H1 (cell line): ENCODE data around the gene EMID1. TPM values are rescaled to one million over a fixed set of nuclear protein-coding genes. Genes with fewer than 3 reads are reported as not detected.
A peak's percentile ranks its signal among the peaks of the same experiment; 100 is the strongest.

ENCODE experiments used
- CTCF ChIA-PET: fragments of 300-600 bp; sonication (Branson Sonifier 250); formaldehyde crosslinking; loops from one replicate; lab custom pipeline; 2021; ENCODE audit not compliant: partially characterized antibody; lab: Charles Lee
- POLR2A ChIA-PET: fragments of 300-600 bp; sonication (Branson Sonifier 250); formaldehyde crosslinking; loops from one replicate; lab custom pipeline; 2021; ENCODE audit warnings: inconsistent platforms; ENCODE audit not compliant: partially characterized antibody; lab: Charles Lee
- DNase-seq, 2 experiments: peaks; one replicate each; pipeline versions ENCODE4 v3.0.0 to v3.0.0-alpha.2; 2010 to 2022; ENCODE audit warnings: low spot score in 2 of 2, low read depth in 1 of 2, mixed read lengths in 1 of 2
- FAIRE-seq: peaks from 2 replicates; lab custom pipeline; 2011; peaks lifted over from hg19 to GRCh38; lab: Jason Lieb, UNC
- H2AFZ ChIP-seq: 2 replicates; pipeline ENCODE4 v1.8.1; 2012; ENCODE audit warnings: low read length, inconsistent platforms
- H2AK5ac ChIP-seq: 2 replicates; pipeline ENCODE4 v1.6.1; 2013; ENCODE audit warnings: low read depth, low read length
- H2BK120ac ChIP-seq: replicated peaks from 2 replicates; pipeline ENCODE3; 2013; ENCODE audit warnings: low read depth, low read length, inconsistent platforms
- H2BK12ac ChIP-seq: 2 replicates; pipeline ENCODE4 v1.6.1; 2013; ENCODE audit warnings: low read depth, low read length
- H2BK15ac ChIP-seq: 2 replicates; pipeline ENCODE4 v1.6.1; 2013; ENCODE audit warnings: low read length
- H2BK20ac ChIP-seq: 2 replicates; pipeline ENCODE4 v1.6.1; 2013; ENCODE audit warnings: low read length
- H2BK5ac ChIP-seq: 2 replicates; pipeline ENCODE4 v1.6.1; 2013; ENCODE audit warnings: low read depth, low read length
- H3K14ac ChIP-seq: 2 replicates; pipeline ENCODE4 v1.6.1; 2013; ENCODE audit warnings: inconsistent platforms; ENCODE audit not compliant: insufficient read length
- H3K18ac ChIP-seq: 2 replicates; pipeline ENCODE4 v1.6.1; 2013; ENCODE audit warnings: low read length; ENCODE audit errors: extremely low read depth
- H3K23ac ChIP-seq: 2 replicates; pipeline ENCODE4 v1.6.1; 2013; ENCODE audit warnings: inconsistent platforms; ENCODE audit not compliant: insufficient read length
- H3K23me2 ChIP-seq: 2 replicates; pipeline ENCODE4 v1.6.1; 2013; ENCODE audit warnings: low read depth, low read length
- H3K27ac ChIP-seq: 2 replicates; pipeline ENCODE4 v1.6.1; 2011; ENCODE audit warnings: low read depth, low read length, inconsistent platforms
- H3K27me3 ChIP-seq, 4 experiments: replicated peaks in 1 of 4; 1 replicate in 1 of 4; 2 replicates in 3 of 4; pipeline versions ENCODE4 v1.6.1 to v1.8.1; 2011 to 2013; ENCODE audit warnings: low read length in 3 of 4, mild to moderate bottlenecking in 3 of 4, inconsistent platforms in 2 of 4, mixed read lengths in 2 of 4, moderate library complexity in 1 of 4; ENCODE audit not compliant: control insufficient read depth in 3 of 4, insufficient read depth in 3 of 4; ENCODE audit errors: extremely low read depth in 1 of 4
- H3K36me3 ChIP-seq, 4 experiments: 2 replicates each; pipeline versions ENCODE4 v1.6.1 to v1.8.1; 2011 to 2013; ENCODE audit warnings: mild to moderate bottlenecking in 4 of 4, low read length in 3 of 4, moderate library complexity in 2 of 4, control low read depth in 1 of 4, inconsistent platforms in 1 of 4; ENCODE audit not compliant: insufficient read depth in 4 of 4, control insufficient read depth in 2 of 4
- H3K4ac ChIP-seq: replicated peaks from 2 replicates; pipeline ENCODE3; 2013; ENCODE audit warnings: low read length, low read depth, mixed read lengths, inconsistent platforms; ENCODE audit not compliant: insufficient read length
- H3K4me1 ChIP-seq, 4 experiments: replicated peaks in 1 of 4; 1 replicate in 1 of 4; 2 replicates in 3 of 4; pipeline versions ENCODE4 v1.6.1 to v1.8.1; 2011 to 2013; ENCODE audit warnings: low read length in 3 of 4, inconsistent platforms in 2 of 4, mixed read lengths in 1 of 4; ENCODE audit not compliant: insufficient read depth in 4 of 4, control insufficient read depth in 3 of 4
- H3K4me2 ChIP-seq, 2 experiments: 2 replicates each; pipeline versions ENCODE4 v1.6.1 to v1.8.1; 2011 to 2013; ENCODE audit warnings: low read depth in 2 of 2, low read length in 2 of 2, control low read depth in 1 of 2, inconsistent platforms in 1 of 2, mild to moderate bottlenecking in 1 of 2; ENCODE audit not compliant: insufficient read depth in 1 of 2
- H3K4me3 ChIP-seq, 4 experiments: fragments of 200-600, 300-600 bp in 1 of 4; sonication (generic), shearing (Covaris generic), sonication (Bioruptor Twin) in 1 of 4; 2 replicates each; pipeline versions ENCODE4 v1.5.1 to v1.8.1; 2011 to 2016; ENCODE audit warnings: low read length in 4 of 4, low read depth in 3 of 4, control low read depth in 2 of 4, inconsistent platforms in 2 of 4, mild to moderate bottlenecking in 2 of 4, mixed read lengths in 1 of 4, moderate library complexity in 1 of 4; ENCODE audit not compliant: insufficient read depth in 2 of 4; ENCODE audit errors: extremely low read depth in 1 of 4
- H3K56ac ChIP-seq: replicated peaks from 2 replicates; pipeline ENCODE3; 2013; ENCODE audit warnings: low read depth, mild to moderate bottlenecking, mixed read lengths, low read length, inconsistent platforms; ENCODE audit not compliant: insufficient read length
- H3K79me1 ChIP-seq: 2 replicates; pipeline ENCODE4 v1.6.1; 2013; ENCODE audit warnings: low read depth, low read length, control low read depth
- H3K79me2 ChIP-seq, 2 experiments: 2 replicates each; pipeline versions ENCODE4 v1.6.1 to v1.8.1; 2012 to 2013; ENCODE audit warnings: low read length in 2 of 2, mild to moderate bottlenecking in 2 of 2, inconsistent platforms in 1 of 2; ENCODE audit not compliant: insufficient read depth in 2 of 2, control insufficient read depth in 1 of 2
- H3K9ac ChIP-seq, 4 experiments: replicated peaks in 1 of 4; 1 replicate in 1 of 4; 2 replicates in 3 of 4; pipeline versions ENCODE4 v1.6.1 to v1.8.1; 2011 to 2013; ENCODE audit warnings: low read depth in 3 of 4, low read length in 3 of 4, control low read depth in 2 of 4, mild to moderate bottlenecking in 2 of 4, moderate library complexity in 2 of 4, inconsistent platforms in 1 of 4; ENCODE audit errors: extremely low read depth in 1 of 4
- H3K9me3 ChIP-seq, 2 experiments: 2 replicates each; pipeline versions ENCODE4 v1.6.1 to v1.8.1; 2012 to 2013; ENCODE audit warnings: mild to moderate bottlenecking in 2 of 2, moderate library complexity in 2 of 2, control low read depth in 1 of 2, inconsistent platforms in 1 of 2, low read depth in 1 of 2, low read length in 1 of 2, mixed read lengths in 1 of 2; ENCODE audit not compliant: insufficient read depth in 2 of 2
- H4K20me1 ChIP-seq, 2 experiments: replicated peaks in 1 of 2; 2 replicates each; pipeline versions ENCODE3 to v1.8.1; 2011 to 2013; ENCODE audit warnings: inconsistent platforms in 2 of 2, low read length in 2 of 2, mild to moderate bottlenecking in 1 of 2; ENCODE audit not compliant: insufficient read depth in 2 of 2, control insufficient read depth in 1 of 2
- H4K5ac ChIP-seq: 2 replicates; pipeline ENCODE4 v1.6.1; 2013; ENCODE audit warnings: low read length, low read depth, mixed read lengths, inconsistent platforms; ENCODE audit not compliant: insufficient read length
- H4K8ac ChIP-seq: 2 replicates; pipeline ENCODE4 v1.8.0; 2013; ENCODE audit warnings: mild to moderate bottlenecking, moderate library complexity, low read length, inconsistent platforms; ENCODE audit not compliant: insufficient read depth; ENCODE audit errors: extremely low read depth
- H4K91ac ChIP-seq: replicated peaks from 2 replicates; pipeline ENCODE3; 2013; ENCODE audit warnings: low read length, mixed read lengths, inconsistent platforms; ENCODE audit not compliant: insufficient read length
- CEBPB ChIP-seq: IDR thresholded peaks from 2 replicates; pipeline ENCODE4 v1.6.1; 2012; ENCODE audit warnings: low read depth, low read length
- POLR2A ChIP-seq, 2 experiments: IDR thresholded peaks; 1 replicate in 1 of 2; 2 replicates in 1 of 2; pipeline ENCODE4 v1.6.1; 2011; ENCODE audit warnings: low read depth in 2 of 2, low read length in 2 of 2, mild to moderate bottlenecking in 2 of 2; ENCODE audit errors: control extremely low read depth in 1 of 2
- POLR2AphosphoS5 ChIP-seq: IDR thresholded peaks from 2 replicates; pipeline ENCODE4 v1.6.1; 2011; ENCODE audit warnings: low read depth, low read length
- TCF12 ChIP-seq: IDR thresholded peaks from 2 replicates; pipeline ENCODE4 v1.6.1; 2011; ENCODE audit warnings: low read depth, mild to moderate bottlenecking, low read length
- WGBS, 2 experiments: shearing (Covaris generic) in 1 of 2; methylation state at CpG; one replicate each; pipeline versions ENCODE4 v1.1.6 to v1.1.7; 2013 to 2015; ENCODE audit warnings: low lambda C conversion rate in 2 of 2, mixed read lengths in 2 of 2, inconsistent platforms in 1 of 2, low coverage in 1 of 2, missing lambda C conversion rate in 1 of 2; ENCODE audit not compliant: insufficient replicate concordance in 2 of 2, insufficient coverage in 1 of 2, insufficient read length in 1 of 2; ENCODE audit errors: extremely low coverage in 1 of 2, missing lambda C conversion rate in 1 of 2; 5-methylcytosine and 5-hydroxymethylcytosine counted together
- polyA plus RNA-seq, 7 experiments: library from polyadenylated mRNA; depleted of rRNA in 3 of 7; stranded (reverse) in 5 of 7; unstranded in 2 of 7; fragments of >200 nt in 5 of 7; fragments of 200-250 nt in 2 of 7; gene quantifications; 1 replicate in 5 of 7; 2 replicates in 1 of 7; 4 replicates in 1 of 7; pipeline versions ENCODE4 v1.2.1 to v1.2.3, GENCODE V29; 2011 to 2013; ENCODE audit warnings: missing spikeins in 2 of 7, mixed read lengths in 2 of 7
- total RNA-seq: library from RNA; stranded (reverse); fragmentation: NEBNext Ultra II Directional; extraction: Animal tissue kit (Norgen Biotek cat#: 25700); gene quantifications from 2 replicates; pipeline ENCODE4 v1.2.1, GENCODE V29; 2021

EMID1 gene
- total and polyA plus RNA-seq, 2 of the 8 experiments (the other 6 are each of a cell fraction or from before 2014, with no cell fraction given): 3.9 to 7.4 TPM

- Histone ChIP-seq H2BK120ac (no peak overlapping the region), H3K79me1 (peaks cover 11% of the 10 kb centered on the region), H3K4me2 (no peak overlapping the region), H3K4ac (no peak overlapping the region), H3K4me3 (no peak overlapping the region), H2BK12ac (no peak overlapping the region), H3K9me3 (no peaks in the 10 kb centered on the region), H2BK5ac (no peak overlapping the region), H2AFZ (no peak overlapping the region), H3K23ac (no peak overlapping the region), H4K20me1 (peaks cover 3 to 13% of the 10 kb centered on the region in 2 experiments), H2BK20ac (no peak overlapping the region), H3K9ac (no peak overlapping the region; a peak in 2 of 7 replicates), H4K5ac (no peak overlapping the region), H3K14ac (no peak overlapping the region), H3K36me3 (peaks cover 4 to 30% (median 18%) of the 10 kb centered on the region in 4 experiments; a peak in 7 of 8 replicates), H2AK5ac (no peak overlapping the region), H3K27me3 (no peaks in the 10 kb centered on the region), H4K8ac (no peak overlapping the region), H3K79me2 (peaks cover 3 to 25% of the 10 kb centered on the region in 2 experiments), H3K18ac (no peak overlapping the region), H3K27ac (no peak overlapping the region), H4K91ac (no peak overlapping the region), H2BK15ac (no peak overlapping the region), H3K56ac (no peak overlapping the region), H3K23me2 (peaks cover 11% of the 10 kb centered on the region), H3K4me1 (peaks cover 0 to 11% (median 8%) of the 10 kb centered on the region in 4 experiments; a peak in 4 of 7 replicates)
- FAIRE-seq (no peak), DNase-seq (no peak)
- peak in 1 of 2 experiments; percentile 26; a peak in 1 of 3 replicates for TF ChIP-seq POLR2A (IDR thresholded peaks at IDR 0.05; ENCODE audit: control extremely low read depth in 1 of 2, low read depth in 2 of 2, low read length in 2 of 2)
- TF ChIP-seq CEBPB: no peak
- no peak for TF ChIP-seq TCF12
- TF ChIP-seq POLR2AphosphoS5: peak; percentile 47; the same call in 1 of the 2 replicates
- CTCF ChIA-PET: interaction anchor here (0.8 to 4.4 kb wide), 2 partner anchors 18 to 57 kb away, joined by 4 to 17 read pairs; no protein-coding TSS in a partner anchor
- WGBS, 2 experiments: 91% methylated on average over 14 of the region's 14 CpGs; no CpG with 5 or more reads in 1 of the 2 experiments
- POLR2A ChIA-PET: interaction anchor here (0.6 to 21.4 kb wide), 8 partner anchors 6 to 951 kb away, joined by 3 to 436 read pairs (median 4); partner anchors contain the start of gene EMID1
Observed at GRCh38 chr22:29263791-29264276, 58.1 kb downstream of the EMID1 start.
